ENCODE results near the gene FOXR1.
"Not testable (repeated sequence)": the region's sequence is repeated elsewhere in the genome, so short reads cannot be mapped to it uniquely, and the experiment has no call there.

Gene FOXR1

DNA sequence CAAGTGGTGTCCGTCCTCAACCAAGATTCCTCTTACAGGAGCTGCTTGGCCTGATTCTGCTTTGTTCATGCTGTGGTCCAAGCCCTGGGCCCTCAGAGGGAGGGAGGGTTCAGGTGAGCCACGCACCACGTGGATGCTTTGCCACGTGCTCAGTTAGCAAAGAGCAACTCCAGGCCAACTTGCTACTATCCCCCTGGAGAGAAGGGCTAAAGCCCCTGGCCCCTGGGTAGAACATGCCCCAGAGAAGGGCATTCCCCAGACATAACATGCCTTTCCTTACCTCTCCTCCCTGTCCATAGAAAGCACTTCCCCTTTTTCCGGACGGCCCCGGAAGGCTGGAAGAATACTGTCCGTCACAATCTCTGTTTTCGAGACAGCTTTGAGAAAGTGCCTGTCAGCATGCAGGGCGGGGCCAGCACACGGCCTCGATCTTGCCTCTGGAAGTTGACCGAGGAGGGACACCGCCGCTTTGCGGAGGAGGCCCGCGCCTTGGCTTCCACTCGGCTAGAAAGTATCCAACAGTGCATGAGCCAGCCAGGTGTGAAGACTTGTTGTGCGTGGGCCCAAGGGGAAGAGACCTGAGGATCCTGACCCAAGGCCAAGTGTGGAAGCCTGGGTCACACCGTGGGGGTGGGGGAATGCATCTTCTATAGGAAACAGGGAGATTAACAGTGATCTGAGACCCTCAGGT is 8.8 kb downstream of the FOXR1 start:
- DNase-seq (ENCODE audit: insufficient read length), result no peak
- TF ChIP-seq TAF1 (IDR thresholded peaks at IDR 0.05; ENCODE audit: borderline replicate concordance, low read depth, low read length) (no peak), POLR2A (IDR thresholded peaks at IDR 0.05; ENCODE audit: low read depth, low read length) (no peak), POLR2AphosphoS5 (IDR thresholded peaks at IDR 0.05; ENCODE audit: low read depth, low read length) (no peak)
- no peak for FAIRE-seq

GRCh38 chr11:118984337-118984736 is 12.8 kb downstream of the FOXR1 start:
- FAIRE-seq; DNase-seq (ENCODE audit: insufficient read length): not testable (repeated sequence)

- TF ChIP-seq POLR2A (IDR thresholded peaks at IDR 0.05; ENCODE audit: low read depth, low read length) (no peak), TAF1 (IDR thresholded peaks at IDR 0.05; ENCODE audit: borderline replicate concordance, low read depth, low read length) (no peak), POLR2AphosphoS5 (IDR thresholded peaks at IDR 0.05; ENCODE audit: low read depth, low read length) (no peak)
- DNase-seq (ENCODE audit: insufficient read length) (no peak), FAIRE-seq (no peak)
These were observed 13.3 kb downstream of the FOXR1 start for GRCh38 chr11:118984825-118985224.

GRCh38 chr11:118988280-118988679 is 16.7 kb downstream of the FOXR1 start:
- FAIRE-seq (no peak), DNase-seq (ENCODE audit: insufficient read length) (no peak)

DNA sequence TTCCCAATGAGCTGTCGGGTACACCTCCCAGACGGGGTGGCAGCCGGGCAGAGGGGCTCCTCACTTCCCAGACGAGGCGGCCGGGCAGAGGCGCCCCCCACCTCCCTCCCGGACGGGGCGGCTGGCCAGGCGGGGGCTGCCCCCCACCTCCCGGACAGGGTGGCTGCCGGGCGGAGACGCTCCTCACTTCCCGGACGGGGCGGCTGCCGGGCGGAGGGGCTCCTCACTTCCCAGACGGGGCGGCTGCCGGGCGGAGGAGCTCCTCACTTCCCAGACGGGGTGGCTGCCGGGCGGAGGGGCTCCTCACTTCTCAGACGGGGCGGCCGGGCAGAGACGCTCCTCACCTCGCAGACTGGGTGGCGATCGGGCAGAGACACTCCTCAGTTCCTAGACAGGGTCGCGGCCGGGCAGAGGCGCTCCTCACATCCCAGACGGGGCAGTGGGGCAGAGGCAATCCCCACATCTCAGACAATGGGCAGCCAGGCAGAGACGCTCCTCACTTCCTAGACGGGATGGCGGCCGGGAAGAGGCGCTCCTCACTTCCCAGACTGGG is 20.0 kb downstream of the FOXR1 start:
- DNase-seq (ENCODE audit: insufficient read length); FAIRE-seq: not testable (repeated sequence)

More at GRCh38 chr11:118988280-118988679, 16.7 kb downstream of the FOXR1 start:
- no peak for TF ChIP-seq TAF1 (IDR thresholded peaks at IDR 0.05; ENCODE audit: borderline replicate concordance, low read depth, low read length)
- no peak for TF ChIP-seq POLR2A (IDR thresholded peaks at IDR 0.05; ENCODE audit: low read depth, low read length)
- TF ChIP-seq POLR2AphosphoS5 (IDR thresholded peaks at IDR 0.05; ENCODE audit: low read depth, low read length), result no peak

GRCh38 chr11:118996926-118997626 is 25.5 kb downstream of the FOXR1 start:
- FAIRE-seq (peak; percentile 99), DNase-seq (ENCODE audit: insufficient read length) (no peak)
- no peak for TF ChIP-seq TAF1 (IDR thresholded peaks at IDR 0.05; ENCODE audit: borderline replicate concordance, low read depth, low read length)
- TF ChIP-seq POLR2AphosphoS5 (IDR thresholded peaks at IDR 0.05; ENCODE audit: low read depth, low read length), result peak; percentile 70; the same call in 1 of the 2 replicates
- no peak; the same call in 1 of the 2 replicates for TF ChIP-seq POLR2A (IDR thresholded peaks at IDR 0.05; ENCODE audit: low read depth, low read length)

GRCh38 chr11:118997627-118998387 is 26.2 kb downstream of the FOXR1 start, which contains the start of gene CENATAC:
Gene CENATAC (plus strand): TSS chr11:118998138. CDS start chr11:118998198, 60 bp downstream.
- FAIRE-seq (no peak), DNase-seq (ENCODE audit: insufficient read length) (peak; percentile 98)
- TF ChIP-seq POLR2A (IDR thresholded peaks at IDR 0.05; ENCODE audit: low read depth, low read length), result peak; percentile 95
- TF ChIP-seq TAF1 (IDR thresholded peaks at IDR 0.05; ENCODE audit: borderline replicate concordance, low read depth, low read length), result peak; percentile 29; the same call in 1 of the 2 replicates
- peak; percentile 91 for TF ChIP-seq POLR2AphosphoS5 (IDR thresholded peaks at IDR 0.05; ENCODE audit: low read depth, low read length)

DNA sequence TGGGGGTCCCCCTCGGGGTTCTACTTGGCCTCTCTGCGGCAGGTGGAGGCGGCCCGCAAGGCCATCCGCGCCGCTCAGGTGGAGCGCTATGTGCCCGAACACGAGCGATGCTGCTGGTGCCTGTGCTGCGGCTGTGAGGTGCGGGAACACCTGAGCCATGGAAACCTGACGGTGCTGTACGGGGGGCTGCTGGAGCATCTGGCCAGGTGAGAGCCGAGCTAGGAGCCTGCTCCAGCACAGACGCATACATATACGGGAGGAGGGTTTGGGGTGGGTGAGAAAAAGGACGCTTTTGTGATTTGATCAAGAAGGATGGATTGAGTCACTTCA is 26.8 kb downstream of the FOXR1 start:
- FAIRE-seq (peak; percentile 14), DNase-seq (ENCODE audit: insufficient read length) (no peak)
- TF ChIP-seq POLR2A (IDR thresholded peaks at IDR 0.05; ENCODE audit: low read depth, low read length), result no peak
- no peak for TF ChIP-seq TAF1 (IDR thresholded peaks at IDR 0.05; ENCODE audit: borderline replicate concordance, low read depth, low read length)
- TF ChIP-seq POLR2AphosphoS5 (IDR thresholded peaks at IDR 0.05; ENCODE audit: low read depth, low read length), result no peak

- no peak for TF ChIP-seq TAF1 (IDR thresholded peaks at IDR 0.05; ENCODE audit: borderline replicate concordance, low read depth, low read length)
- TF ChIP-seq POLR2A (IDR thresholded peaks at IDR 0.05; ENCODE audit: low read depth, low read length), result no peak
- TF ChIP-seq POLR2AphosphoS5 (IDR thresholded peaks at IDR 0.05; ENCODE audit: low read depth, low read length), result no peak
- peak; percentile 57 for FAIRE-seq
- no peak for DNase-seq (ENCODE audit: insufficient read length)
These were observed 27.3 kb downstream of the FOXR1 start for GRCh38 chr11:118998822-118999221.

- FAIRE-seq (peak; percentile 67), DNase-seq (ENCODE audit: insufficient read length) (no peak)
- TF ChIP-seq TAF1 (IDR thresholded peaks at IDR 0.05; ENCODE audit: borderline replicate concordance, low read depth, low read length), result no peak
- TF ChIP-seq POLR2AphosphoS5 (IDR thresholded peaks at IDR 0.05; ENCODE audit: low read depth, low read length), result no peak
- TF ChIP-seq POLR2A (IDR thresholded peaks at IDR 0.05; ENCODE audit: low read depth, low read length), result no peak
These were observed 29.3 kb downstream of the FOXR1 start for GRCh38 chr11:119000906-119001305.

DNA sequence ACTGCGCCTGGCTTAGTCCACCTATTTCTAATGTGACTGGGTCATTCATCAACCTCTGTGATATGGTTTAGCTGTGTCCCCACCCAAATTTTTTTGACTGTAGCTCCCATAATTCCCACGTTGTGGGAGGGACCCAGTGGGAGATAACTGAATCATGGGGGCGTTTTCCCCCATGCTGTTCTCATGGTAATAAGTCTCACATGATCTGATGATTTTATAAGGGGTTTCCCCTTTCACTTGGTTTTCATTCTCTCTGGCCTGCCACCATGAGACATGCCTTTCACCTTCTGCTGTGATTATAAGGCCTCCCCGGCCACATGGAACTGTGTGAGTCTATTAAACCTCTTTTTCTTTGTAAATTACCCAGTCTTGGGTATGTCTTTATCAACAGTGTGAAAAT is 35.1 kb downstream of the FOXR1 start:
- DNase-seq (ENCODE audit: insufficient read length) (no peak), FAIRE-seq (no peak)
- no peak for TF ChIP-seq TAF1 (IDR thresholded peaks at IDR 0.05; ENCODE audit: borderline replicate concordance, low read depth, low read length)
- no peak for TF ChIP-seq POLR2AphosphoS5 (IDR thresholded peaks at IDR 0.05; ENCODE audit: low read depth, low read length)
- no peak for TF ChIP-seq POLR2A (IDR thresholded peaks at IDR 0.05; ENCODE audit: low read depth, low read length)

Data from GM12892 (cell line).